ENCODE results near the gene BCAR3. TPM values are rescaled to one million over a fixed set of nuclear protein-coding genes. Genes with fewer than 3 reads are reported as not detected.

Gene BCAR3
- total RNA-seq, 2 donors from 2014 or later, result 32.7 to 48.7 TPM

DNA sequence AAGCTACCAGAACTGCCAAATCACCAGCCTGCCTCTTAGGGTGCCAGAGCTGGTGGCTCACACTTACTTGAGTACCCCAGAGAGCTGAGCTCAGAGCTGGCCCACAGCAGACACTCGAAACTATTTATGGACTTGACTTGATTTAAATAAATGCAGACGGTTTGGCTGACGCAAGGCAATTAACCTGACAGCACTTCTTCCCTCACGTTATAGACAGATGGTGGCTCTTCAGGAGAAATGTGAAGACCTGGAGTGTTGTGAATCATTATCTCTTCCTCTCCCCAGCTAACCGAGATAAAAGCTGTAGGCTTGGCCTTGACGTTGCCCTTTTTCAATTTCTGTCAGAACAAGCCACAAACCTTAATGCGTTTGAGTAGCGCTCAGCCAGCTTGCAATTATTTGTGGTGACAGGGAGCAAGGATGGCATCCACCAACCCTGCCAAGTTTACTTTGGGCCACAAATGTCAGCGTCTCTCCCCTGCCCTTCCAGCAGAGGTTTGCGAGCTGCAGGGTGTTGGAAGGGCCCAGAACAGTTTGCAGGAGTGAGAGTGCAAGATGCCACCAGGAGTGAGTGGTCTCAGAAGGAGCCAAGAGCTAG lies 34.0 kb upstream of the BCAR3 start:
- H3K4me3 Mint-ChIP-seq, result no peak overlapping the region
- H3K27me3 Mint-ChIP-seq (ENCODE audit: insufficient read depth), result no peaks in the 10 kb centered on the region
- Histone ChIP-seq H3K9me3 (ENCODE audit: control insufficient read depth, low read length) (no peaks in the 10 kb centered on the region), H3K27me3 (ENCODE audit: control insufficient read depth, insufficient read depth, low read length, poor library complexity, severe bottlenecking) (no peaks in the 10 kb centered on the region), H3K27ac (ENCODE audit: low read depth, low read length) (no peak overlapping the region), H3K4me3 (ENCODE audit: low read length) (peak overlapping the region; percentile 51), H3K9ac (ENCODE audit: extremely low read depth, low read length, poor library complexity, severe bottlenecking) (peak overlapping the region; percentile 4), H3K4me1 (ENCODE audit: control insufficient read depth, insufficient read depth, low read length) (peaks cover 26% of the 10 kb centered on the region), H3K36me3 (ENCODE audit: control insufficient read depth, insufficient read depth, low read length) (no peaks in the 10 kb centered on the region)
- H3K4me1 Mint-ChIP-seq, result peaks cover 56% of the 10 kb centered on the region
- DNase-seq, result peak; percentile 49
- H3K27ac Mint-ChIP-seq, result peak overlapping the region; percentile 74
- no peaks in the 10 kb centered on the region for H3K36me3 Mint-ChIP-seq (ENCODE audit: low read depth)
- TF ChIP-seq, protein P1, sequence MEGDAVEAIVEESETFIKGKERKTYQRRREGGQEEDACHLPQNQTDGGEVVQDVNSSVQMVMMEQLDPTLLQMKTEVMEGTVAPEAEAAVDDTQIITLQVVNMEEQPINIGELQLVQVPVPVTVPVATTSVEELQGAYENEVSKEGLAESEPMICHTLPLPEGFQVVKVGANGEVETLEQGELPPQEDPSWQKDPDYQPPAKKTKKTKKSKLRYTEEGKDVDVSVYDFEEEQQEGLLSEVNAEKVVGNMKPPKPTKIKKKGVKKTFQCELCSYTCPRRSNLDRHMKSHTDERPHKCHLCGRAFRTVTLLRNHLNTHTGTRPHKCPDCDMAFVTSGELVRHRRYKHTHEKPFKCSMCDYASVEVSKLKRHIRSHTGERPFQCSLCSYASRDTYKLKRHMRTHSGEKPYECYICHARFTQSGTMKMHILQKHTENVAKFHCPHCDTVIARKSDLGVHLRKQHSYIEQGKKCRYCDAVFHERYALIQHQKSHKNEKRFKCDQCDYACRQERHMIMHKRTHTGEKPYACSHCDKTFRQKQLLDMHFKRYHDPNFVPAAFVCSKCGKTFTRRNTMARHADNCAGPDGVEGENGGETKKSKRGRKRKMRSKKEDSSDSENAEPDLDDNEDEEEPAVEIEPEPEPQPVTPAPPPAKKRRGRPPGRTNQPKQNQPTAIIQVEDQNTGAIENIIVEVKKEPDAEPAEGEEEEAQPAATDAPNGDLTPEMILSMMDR (conservative IDR thresholded peaks at IDR 0.05), result no peak
- WGBS, 2 experiments (ENCODE audit: insufficient coverage in 1 of 2, insufficient read length in 1 of 2), result 62 to 79% methylated on average over 7 to 10 of the region's 10 CpGs
- H3K9me3 Mint-ChIP-seq, result no peaks in the 10 kb centered on the region

DNA sequence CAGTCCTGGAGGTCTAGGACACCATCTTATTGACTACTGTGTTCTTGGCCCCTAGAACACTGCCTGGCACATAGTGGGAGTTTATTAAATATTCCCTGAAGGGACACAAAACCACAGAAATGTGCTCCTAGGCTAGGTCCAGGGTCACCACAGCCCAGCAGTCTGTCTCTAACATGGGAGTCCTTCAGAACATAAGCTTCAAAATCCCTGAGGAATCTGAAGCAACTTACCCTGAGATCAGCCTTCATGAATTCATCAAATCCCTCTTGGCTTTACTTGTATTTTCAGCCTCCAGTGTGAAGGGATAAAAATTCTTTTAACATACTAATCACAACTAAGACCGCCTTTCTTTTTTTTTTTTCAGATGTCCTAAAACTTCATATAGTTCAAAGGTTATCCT lies 32.7 kb upstream of the BCAR3 start:
- TF ChIP-seq, protein P1 (conservative IDR thresholded peaks at IDR 0.05), result no peak
- H3K27me3 Mint-ChIP-seq (ENCODE audit: insufficient read depth), result no peaks in the 10 kb centered on the region
- no peaks in the 10 kb centered on the region for H3K9me3 ChIP-seq (ENCODE audit: control insufficient read depth, low read length)

DNA sequence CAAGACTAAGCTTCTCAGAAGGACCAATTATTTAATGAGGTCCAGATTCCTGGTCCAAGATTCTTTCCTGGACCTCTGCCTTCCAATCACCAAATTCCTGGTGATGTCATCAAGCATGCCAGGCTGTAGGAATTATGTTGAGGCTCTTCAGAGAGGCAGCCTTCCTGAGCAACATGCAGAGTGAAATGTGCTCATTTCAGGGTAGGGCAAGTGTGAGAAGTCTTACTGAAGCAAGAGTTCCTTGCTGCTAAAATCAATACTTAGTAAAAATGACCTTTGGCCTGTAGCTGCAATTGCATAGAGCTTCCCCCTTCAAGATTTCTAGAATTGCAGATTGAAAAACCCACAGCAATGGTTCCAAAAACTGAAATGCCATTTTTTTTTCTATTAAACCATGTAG lies 31.7 kb upstream of the BCAR3 start:
- TF ChIP-seq, protein P1 (conservative IDR thresholded peaks at IDR 0.05), result no peak
- H3K9ac ChIP-seq (ENCODE audit: extremely low read depth, low read length, poor library complexity, severe bottlenecking), result no peak overlapping the region
- Mint-ChIP-seq H3K27me3 (ENCODE audit: insufficient read depth) (no peaks in the 10 kb centered on the region), H3K9me3 (no peaks in the 10 kb centered on the region), H3K4me1 (peaks cover 76% of the 10 kb centered on the region), H3K27ac (no peak overlapping the region), H3K4me3 (no peak overlapping the region), H3K36me3 (ENCODE audit: low read depth) (no peaks in the 10 kb centered on the region)
- H3K27ac ChIP-seq (ENCODE audit: low read depth, low read length), result no peak overlapping the region
- H3K9me3 ChIP-seq (ENCODE audit: control insufficient read depth, low read length), result no peaks in the 10 kb centered on the region
- no peak for DNase-seq
- no peak overlapping the region for H3K4me3 ChIP-seq (ENCODE audit: low read length)
- H3K27me3 ChIP-seq (ENCODE audit: control insufficient read depth, insufficient read depth, low read length, poor library complexity, severe bottlenecking), result no peaks in the 10 kb centered on the region
- peaks cover 44% of the 10 kb centered on the region for H3K4me1 ChIP-seq (ENCODE audit: control insufficient read depth, insufficient read depth, low read length)
- no peaks in the 10 kb centered on the region for H3K36me3 ChIP-seq (ENCODE audit: control insufficient read depth, insufficient read depth, low read length)

More for the DNA sequence above, 32.7 kb upstream of the BCAR3 start:
- Histone ChIP-seq H3K9ac (ENCODE audit: extremely low read depth, low read length, poor library complexity, severe bottlenecking) (no peak overlapping the region), H3K4me3 (ENCODE audit: low read length) (no peak overlapping the region), H3K27ac (ENCODE audit: low read depth, low read length) (no peak overlapping the region), H3K27me3 (ENCODE audit: control insufficient read depth, insufficient read depth, low read length, poor library complexity, severe bottlenecking) (no peaks in the 10 kb centered on the region), H3K36me3 (ENCODE audit: control insufficient read depth, insufficient read depth, low read length) (no peaks in the 10 kb centered on the region), H3K4me1 (ENCODE audit: control insufficient read depth, insufficient read depth, low read length) (peaks cover 34% of the 10 kb centered on the region)
- WGBS, 2 experiments (ENCODE audit: insufficient coverage in 1 of 2, insufficient read length in 1 of 2), result 82% methylated on average over 1 of the region's 1 CpG; no CpG with 5 or more reads in 1 of the 2 experiments
- H3K4me1 Mint-ChIP-seq, result peaks cover 66% of the 10 kb centered on the region
- no peaks in the 10 kb centered on the region for H3K9me3 Mint-ChIP-seq
- no peak for DNase-seq
- no peak overlapping the region for H3K27ac Mint-ChIP-seq
- no peaks in the 10 kb centered on the region for H3K36me3 Mint-ChIP-seq (ENCODE audit: low read depth)
- no peak overlapping the region for H3K4me3 Mint-ChIP-seq
